HG03175 (cell line): Measurements from ENCODE around the gene HGD.
"Not testable (repeated sequence)": the region's sequence is repeated elsewhere in the genome, so short reads cannot be mapped to it uniquely, and the experiment has no call there.

ENCODE experiments used
- ATAC-seq: cut with Tn5 transposase; IDR thresholded peaks from one replicate; pipeline ENCODE4 v1.9.1; 2021; ENCODE audit warnings: mild to moderate bottlenecking, moderate library complexity; ENCODE audit not compliant: unreplicated experiment

Gene HGD

DNA sequence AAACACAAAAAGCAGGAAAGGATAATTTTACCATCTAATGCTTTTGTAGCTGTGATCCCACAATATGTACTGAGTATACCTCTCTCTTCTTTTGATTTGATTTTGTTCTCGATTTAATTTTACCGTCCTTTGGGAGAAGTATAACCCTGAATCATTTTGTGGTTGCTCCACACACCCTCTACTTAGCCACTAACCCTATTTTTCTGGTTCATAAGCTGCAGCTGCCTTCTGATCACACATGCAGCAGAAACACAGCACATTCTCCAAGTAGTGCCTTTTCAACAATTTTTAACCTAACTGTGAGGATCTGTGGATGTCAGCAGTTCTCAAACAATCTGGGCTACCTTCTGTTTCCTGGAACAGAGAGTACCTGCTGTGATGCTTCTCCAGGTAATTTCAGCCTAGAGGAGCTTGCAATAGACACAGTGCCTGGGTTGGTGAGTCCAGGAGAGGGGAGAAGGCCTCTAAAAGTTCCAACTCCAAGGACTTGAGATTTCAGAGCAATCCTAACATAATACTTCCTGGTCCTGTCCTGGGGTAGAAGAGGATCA, 40.3 kb downstream of the HGD start:
- no peak for ATAC-seq

DNA sequence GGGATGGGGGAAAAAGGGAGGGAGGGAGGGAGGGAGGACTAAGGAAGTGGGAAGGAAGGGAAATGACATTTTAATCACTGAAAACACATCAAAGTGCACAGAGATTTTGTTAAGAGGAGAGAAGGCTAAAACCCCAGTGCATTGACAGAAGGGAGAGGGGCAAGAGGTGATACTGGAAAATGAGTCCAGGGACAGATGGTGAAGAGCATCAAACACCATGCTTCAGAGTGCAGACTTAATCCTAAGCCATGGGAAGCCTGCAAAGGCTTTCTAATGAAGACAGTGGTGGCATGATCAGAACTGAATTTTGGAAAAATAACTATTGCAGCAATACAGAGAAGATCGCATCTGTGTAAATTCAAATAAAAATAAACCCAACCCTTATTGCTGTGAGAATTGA, 41.8 kb downstream of the HGD start:
- no peak for ATAC-seq

DNA sequence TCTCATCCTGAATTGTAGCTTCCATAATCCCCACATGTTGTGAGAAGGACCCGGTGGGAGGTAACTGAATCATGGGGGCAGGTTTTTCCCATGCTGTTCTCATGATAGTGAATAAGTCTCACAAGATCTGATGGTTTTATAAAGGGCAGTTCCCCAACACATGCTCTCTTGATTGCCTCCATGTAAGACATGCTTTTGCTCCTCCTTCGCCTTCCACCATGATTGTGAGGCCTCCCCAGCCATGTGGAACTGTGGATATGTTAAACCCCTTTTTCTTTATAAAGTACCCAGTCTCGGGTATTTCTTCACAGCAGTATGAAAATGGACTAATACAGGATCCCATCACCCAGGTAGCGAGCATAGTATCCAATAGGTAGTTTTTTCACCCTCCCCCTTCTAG, 43.2 kb downstream of the HGD start:
- ATAC-seq = not testable (repeated sequence)

- no peak for ATAC-seq
These were observed 44.0 kb downstream of the HGD start for GRCh38 chr3:120637851-120638559.

- ATAC-seq = no peak
These were observed 45.1 kb downstream of the HGD start for GRCh38 chr3:120636795-120637401.

- no peak for ATAC-seq
These were observed 47.5 kb downstream of the HGD start for GRCh38 chr3:120634539-120634938.

GRCh38 chr3:120625159-120625586, 56.9 kb downstream of the HGD start:
- no peak for ATAC-seq

- no peak for ATAC-seq
These were observed 58.3 kb downstream of the HGD start for GRCh38 chr3:120623727-120624093.

DNA sequence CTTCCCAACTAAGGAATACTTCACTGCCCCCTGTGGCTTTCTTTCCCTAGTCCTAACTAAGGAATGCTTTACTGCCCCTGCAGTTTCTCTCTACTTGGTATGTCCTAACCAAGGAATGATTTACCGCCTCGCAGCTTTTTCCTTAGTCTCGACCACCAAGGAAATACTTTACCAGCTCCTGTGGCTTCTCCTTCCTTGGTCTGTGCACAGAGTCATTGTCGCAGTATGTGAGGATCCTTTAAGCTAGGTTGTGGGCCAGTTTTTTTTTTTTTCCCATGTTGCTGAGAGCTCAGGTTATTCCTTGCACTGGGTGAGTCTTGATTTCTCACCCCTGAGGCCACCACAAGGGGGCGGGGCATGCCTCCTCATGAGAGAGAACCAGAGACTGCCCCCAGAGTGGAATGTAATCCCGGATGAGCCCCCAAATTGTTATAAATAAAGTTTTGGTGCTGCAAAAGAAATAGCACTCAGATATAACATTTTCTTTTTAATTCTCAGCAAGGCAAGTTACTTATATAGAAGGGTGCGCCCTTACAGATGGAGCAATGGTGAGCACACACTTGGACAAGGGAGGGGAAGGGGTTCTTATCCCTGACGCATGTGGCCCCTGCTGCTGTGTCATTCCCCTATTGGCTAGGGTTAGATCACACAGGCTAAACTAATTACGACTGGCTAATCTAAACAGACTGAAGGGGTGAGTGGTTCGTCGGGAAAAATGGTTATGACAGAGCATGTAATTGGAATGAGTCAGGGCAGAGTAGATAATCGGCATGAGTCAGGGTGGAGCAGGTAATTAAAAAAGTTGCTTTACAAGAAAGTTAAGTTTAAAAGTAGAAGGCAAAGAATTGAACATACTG, 58.9 kb downstream of the HGD start:
- no peak for ATAC-seq

DNA sequence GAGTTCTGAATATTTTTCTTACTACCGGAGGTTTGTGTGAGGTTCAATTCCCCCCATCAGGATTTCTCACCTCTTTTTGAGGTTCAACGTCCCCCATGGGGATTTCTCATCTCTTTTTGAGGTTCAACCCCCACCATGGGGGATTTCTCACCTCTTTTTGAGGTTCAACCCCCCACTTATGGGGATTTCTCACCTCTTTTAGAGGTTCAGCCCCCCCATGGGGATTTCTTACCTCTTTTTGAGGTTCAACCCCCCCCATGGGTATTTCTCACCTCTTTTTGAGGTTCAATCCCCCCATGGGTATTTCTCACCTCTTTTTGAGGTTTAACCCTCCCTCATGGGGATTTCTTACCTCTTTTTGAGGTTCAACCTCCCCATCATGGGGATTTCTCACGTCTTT, 59.6 kb downstream of the HGD start:
- ATAC-seq = no peak

DNA sequence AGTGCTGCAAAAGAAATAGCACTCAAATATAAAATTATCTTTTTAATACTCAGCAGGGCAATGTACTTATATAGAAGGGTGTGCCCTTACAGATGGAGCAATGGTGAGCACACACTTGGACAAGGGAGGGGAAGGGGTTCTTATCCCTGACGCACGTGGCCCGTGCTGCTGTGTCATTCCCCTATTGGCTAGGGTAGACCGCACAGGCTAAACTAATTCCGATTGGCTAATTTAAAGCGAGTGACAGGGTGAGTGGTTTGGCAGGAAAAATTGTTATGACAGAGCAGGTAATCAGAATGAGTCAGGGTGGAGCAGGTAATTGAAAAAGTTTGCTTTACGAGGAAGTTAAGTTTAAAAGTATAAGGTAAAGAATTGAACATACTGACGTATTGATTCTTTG, 65.3 kb downstream of the HGD start:
- ATAC-seq = not testable (repeated sequence)

DNA sequence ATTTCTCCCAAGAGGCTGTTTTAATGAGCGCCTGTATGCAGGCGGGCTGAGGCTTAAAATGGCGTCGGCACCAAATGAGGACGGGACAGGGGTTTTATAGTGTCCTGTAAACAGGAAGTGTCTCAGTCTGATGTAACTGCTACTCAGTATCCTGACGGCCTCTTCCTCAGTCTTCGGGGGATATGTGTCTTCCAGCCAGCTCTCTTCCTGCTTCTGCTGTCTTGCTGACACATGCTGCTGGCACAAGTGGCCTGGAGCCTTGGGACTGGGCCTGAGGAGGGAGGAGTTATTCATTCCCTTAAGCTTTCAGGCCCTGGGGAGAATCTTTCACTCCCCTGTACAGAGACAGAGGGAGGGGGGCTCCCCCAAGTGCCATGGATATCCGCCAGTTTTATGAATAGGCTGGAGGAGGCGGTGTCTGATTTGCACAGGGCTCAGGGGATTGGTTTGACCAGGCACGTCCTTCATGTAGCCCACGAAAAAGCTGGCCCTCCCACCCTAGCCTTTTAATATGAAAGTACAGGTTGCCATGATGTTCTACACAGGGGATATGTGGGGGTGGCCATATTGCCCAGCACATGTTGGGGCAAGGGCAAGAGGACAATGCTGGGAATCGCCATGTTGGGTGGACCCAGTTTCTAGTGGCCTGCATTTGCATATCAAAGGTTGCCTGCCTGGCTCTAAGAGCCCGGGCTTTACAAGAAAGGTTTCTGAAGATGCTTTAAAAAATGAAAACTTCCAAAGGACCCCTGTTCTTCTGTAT, 66.0 kb downstream of the HGD start:
- ATAC-seq = no peak

GRCh38 chr3:120614765-120615164, 67.3 kb downstream of the HGD start:
- ATAC-seq = no peak

- ATAC-seq = no peak
These were observed 73.5 kb downstream of the HGD start for GRCh38 chr3:120608506-120608905.

DNA sequence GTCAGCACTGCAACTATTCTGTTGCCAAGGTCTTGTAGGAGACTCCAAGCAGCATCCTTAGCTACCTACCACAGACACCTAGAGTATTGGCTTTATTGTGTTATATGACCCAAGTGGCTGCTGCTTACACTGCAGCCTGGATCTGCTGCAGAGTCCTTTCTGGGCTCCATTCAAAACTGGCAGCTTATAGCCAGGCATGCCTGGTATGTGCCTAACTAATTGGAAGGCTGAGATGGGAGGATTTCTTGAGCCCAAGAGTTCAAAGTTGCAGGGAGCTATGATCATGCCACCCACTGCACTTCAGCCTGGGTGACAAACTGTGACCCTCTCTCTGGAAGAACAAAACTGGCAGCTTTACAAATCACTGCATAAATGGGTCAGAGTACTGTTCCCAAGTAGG, 77.3 kb downstream of the HGD start:
- ATAC-seq = no peak

GRCh38 chr3:120604382-120604781, 77.7 kb downstream of the HGD start:
- no peak for ATAC-seq

DNA sequence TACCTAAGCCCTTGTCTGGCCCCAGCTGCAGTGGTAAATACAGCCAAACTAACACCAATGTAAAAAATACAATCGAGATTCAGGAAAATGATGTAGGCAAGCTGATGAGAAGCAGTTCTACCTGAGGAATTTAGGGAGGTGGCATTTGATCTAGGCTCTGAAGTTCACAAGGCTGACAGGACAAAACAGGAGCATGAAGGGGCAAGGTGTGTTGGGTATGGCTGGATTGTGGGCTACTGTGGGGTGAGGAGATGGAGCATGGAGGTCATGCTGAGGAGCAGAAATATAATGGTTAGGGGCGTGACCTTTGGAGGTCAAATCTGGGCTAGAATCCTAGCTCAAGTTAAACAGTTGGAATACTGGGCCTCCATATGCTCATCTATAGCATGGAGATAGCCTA, 79.4 kb downstream of the HGD start:
- ATAC-seq = no peak

GRCh38 chr3:120601554-120601953, 80.5 kb downstream of the HGD start:
- no peak for ATAC-seq

DNA sequence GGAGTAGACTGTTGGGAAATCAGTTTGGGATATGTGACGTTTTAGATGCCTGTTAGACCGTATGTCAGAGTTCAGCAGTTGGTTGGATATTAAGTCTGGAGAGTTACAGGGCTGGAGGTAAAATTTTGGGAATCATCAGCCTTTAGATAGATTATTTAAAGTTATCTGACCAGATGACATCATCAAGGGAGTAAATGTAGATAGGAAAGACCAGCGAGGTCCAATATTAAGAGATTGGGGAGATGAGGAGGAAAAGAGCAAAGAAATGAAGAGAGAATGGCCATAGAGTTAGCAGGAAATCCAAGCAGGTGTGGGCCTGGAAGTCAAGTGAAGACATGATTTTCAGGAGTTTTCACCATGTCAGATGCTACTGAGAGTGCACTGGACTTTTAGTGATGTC, 82.8 kb downstream of the HGD start:
- ATAC-seq = no peak

DNA sequence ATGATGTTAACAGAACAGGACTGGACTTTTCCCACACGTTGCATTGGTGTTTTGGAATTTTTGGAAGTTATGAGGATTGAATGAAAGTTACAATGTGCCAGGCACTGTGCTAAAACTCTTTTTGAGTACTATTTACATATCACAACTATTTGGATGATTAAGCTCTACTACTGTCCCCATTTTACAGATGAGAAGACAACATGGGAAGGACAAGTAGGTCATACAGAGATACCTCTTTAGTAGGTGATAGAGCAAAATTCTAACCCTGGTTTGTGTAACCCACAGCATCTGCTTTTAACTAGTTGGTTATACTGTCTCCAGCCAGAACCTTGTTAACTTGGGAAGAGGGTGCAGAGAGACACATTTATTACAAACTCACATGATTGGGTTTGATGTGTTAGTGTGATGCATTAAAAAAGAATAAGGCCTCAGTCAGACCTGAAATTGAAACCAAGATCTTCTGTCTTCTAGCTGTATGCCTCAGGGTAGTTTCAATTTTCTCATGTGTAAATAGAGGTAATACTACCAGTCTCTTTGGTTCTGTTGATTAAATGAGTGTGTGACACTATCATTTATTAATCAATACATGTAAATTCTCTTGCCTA, 84.5 kb downstream of the HGD start:
- peak; percentile 56 for ATAC-seq

DNA sequence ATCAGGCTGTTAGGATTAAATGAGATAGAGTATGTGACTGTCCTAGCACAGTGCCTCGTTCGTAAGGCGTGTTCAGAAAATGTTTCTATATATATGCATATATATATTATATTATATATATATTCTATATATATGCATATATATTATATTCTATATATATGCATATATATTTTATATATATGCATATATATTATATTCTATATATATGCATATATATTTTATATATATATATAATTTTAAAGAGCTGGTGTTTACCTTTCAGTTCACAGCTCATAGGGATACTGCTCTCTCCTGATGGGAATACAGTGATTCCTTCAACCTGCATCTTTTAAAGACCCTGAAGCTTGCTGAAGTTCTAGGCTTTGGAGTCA, 85.2 kb downstream of the HGD start:
- ATAC-seq = no peak
